CD4-positive, alpha-beta T cell treated with Interleukin-1 beta for 1 hour (primary cell): Measurements from ENCODE around the gene SPNS1.
"Not testable (repeated sequence)": the region's sequence is repeated elsewhere in the genome, so short reads cannot be mapped to it uniquely, and the experiment has no call there.

Experiments used
- DNase-seq, 2 donors: peaks; one replicate each; pipeline ENCODE4 v3.0.0-alpha.2; 2020 to 2022

SPNS1 gene

DNA sequence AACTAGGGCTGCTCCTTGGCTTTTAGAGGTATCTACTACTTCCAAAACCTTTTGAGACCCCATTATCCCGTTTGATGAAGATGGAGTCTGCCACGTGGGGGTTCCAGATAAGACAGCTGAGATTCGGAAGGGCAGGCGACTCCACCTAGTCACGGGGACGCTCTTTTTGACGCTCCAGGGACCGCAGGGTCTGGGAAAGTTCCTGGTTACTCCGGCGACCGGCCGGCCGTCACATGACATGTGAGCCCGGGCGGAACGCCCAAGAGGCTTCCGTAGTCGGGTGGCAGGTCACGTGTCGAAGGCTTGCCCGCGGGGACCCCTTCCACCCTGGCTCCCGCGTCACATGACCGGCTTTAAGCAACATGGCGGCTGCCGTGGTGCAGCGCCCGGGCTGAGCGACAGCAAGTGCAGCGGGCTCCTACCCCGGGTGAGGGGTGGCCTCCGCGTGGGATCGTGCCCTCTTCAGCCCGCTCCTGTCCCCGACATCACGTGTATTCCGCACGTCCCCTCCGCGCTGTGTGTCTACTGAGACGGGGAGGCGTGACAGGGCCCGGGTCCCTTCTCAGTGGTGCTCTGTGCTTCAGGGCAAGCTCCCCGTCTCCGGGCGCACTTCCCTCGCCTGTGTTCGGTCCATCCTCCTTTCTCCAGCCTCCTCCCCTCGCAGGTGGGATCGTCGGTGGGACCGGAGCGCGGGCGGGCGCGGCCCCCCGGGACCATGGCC, at the start of gene SPNS1:
Gene SPNS1 (plus strand): TSS at position 342 of the 721 bp plus-strand sequence. CDS start 374 bp downstream, at position 716.
- DNase-seq = peak; percentile 92 to 95

GRCh38 chr16:28925386-28926228, 49.0 kb upstream of the SPNS1 start:
- DNase-seq = peak; percentile 82 to 83

GRCh38 chr16:28926284-28926683, 48.3 kb upstream of the SPNS1 start:
- DNase-seq = not testable (repeated sequence)

- DNase-seq = no peak
Measured at GRCh38 chr16:28927815-28928214, 46.8 kb upstream of the SPNS1 start.

- no peak for DNase-seq
Measured at GRCh38 chr16:28930203-28930602, 44.4 kb upstream of the SPNS1 start.

DNA sequence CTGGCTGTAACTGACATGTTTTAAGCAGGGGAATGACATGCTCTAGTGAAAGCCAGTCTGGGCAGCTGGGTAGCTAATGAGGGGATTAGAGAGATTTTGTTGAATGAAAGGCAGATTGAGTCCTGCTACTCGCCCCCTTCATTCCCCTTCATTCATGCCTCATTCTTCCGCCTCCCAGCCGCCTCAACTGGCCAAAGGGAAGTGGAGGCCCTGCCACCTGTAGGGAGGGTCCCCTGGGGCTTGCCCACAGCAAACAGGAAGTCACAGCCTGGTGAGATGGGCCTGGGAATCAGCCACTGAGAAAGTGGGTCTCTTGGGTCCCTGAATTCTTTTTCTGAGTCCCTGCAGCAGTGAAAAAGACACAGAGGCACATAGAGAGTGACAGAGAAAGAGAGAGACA, 43.9 kb upstream of the SPNS1 start:
- peak in 1 of 2 donors; percentile 61 for DNase-seq

- DNase-seq = peak in 1 of 2 donors; percentile 11
Measured at GRCh38 chr16:28931801-28932225, 42.8 kb upstream of the SPNS1 start, which contains the start of gene CD19. Gene CD19 (plus strand): TSS chr16:28931971. CDS start chr16:28932001, 30 bp downstream.

DNA sequence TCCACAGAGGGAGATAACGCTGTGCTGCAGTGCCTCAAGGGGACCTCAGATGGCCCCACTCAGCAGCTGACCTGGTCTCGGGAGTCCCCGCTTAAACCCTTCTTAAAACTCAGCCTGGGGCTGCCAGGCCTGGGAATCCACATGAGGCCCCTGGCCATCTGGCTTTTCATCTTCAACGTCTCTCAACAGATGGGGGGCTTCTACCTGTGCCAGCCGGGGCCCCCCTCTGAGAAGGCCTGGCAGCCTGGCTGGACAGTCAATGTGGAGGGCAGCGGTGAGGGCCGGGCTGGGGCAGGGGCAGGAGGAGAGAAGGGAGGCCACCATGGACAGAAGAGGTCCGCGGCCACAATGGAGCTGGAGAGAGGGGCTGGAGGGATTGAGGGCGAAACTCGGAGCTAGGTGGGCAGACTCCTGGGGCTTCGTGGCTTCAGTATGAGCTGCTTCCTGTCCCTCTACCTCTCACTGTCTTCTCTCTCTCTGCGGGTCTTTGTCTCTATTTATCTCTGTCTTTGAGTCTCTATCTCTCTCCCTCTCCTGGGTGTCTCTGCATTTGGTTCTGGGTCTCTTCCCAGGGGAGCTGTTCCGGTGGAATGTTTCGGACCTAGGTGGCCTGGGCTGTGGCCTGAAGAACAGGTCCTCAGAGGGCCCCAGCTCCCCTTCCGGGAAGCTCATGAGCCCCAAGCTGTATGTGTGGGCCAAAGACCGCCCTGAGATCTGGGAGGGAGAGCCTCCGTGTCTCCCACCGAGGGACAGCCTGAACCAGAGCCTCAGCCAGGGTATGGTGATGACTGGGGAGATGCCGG, 42.0 kb upstream of the SPNS1 start:
- no peak for DNase-seq

DNA sequence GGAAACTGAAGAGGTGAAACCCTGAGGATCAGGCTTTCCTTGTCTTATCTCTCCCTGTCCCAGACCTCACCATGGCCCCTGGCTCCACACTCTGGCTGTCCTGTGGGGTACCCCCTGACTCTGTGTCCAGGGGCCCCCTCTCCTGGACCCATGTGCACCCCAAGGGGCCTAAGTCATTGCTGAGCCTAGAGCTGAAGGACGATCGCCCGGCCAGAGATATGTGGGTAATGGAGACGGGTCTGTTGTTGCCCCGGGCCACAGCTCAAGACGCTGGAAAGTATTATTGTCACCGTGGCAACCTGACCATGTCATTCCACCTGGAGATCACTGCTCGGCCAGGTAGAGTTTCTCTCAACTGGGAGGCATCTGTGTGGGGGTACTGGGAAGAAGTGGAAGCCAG, 41.4 kb upstream of the SPNS1 start:
- no peak for DNase-seq

GRCh38 chr16:28935346-28935745, 39.2 kb upstream of the SPNS1 start:
- DNase-seq = no peak

- peak; percentile 88 to 89 for DNase-seq
Measured at GRCh38 chr16:28935924-28936783, 38.4 kb upstream of the SPNS1 start.

DNA sequence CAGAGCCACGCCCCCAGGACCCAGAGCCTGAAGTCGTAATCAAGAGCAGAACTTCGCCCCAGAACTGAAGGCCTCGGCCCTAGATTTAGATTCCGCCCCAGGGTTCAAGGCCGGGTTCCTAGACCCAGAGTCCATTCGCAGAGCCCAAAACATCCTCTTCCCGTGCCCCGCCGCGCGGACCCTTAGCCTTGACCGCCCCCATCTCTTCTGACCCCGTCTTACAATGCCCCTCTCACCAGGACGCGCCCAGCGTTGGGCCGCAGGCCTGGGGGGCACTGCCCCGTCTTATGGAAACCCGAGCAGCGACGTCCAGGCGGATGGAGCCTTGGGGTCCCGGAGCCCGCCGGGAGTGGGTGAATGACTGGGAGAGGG, 37.8 kb upstream of the SPNS1 start:
- DNase-seq = no peak

DNA sequence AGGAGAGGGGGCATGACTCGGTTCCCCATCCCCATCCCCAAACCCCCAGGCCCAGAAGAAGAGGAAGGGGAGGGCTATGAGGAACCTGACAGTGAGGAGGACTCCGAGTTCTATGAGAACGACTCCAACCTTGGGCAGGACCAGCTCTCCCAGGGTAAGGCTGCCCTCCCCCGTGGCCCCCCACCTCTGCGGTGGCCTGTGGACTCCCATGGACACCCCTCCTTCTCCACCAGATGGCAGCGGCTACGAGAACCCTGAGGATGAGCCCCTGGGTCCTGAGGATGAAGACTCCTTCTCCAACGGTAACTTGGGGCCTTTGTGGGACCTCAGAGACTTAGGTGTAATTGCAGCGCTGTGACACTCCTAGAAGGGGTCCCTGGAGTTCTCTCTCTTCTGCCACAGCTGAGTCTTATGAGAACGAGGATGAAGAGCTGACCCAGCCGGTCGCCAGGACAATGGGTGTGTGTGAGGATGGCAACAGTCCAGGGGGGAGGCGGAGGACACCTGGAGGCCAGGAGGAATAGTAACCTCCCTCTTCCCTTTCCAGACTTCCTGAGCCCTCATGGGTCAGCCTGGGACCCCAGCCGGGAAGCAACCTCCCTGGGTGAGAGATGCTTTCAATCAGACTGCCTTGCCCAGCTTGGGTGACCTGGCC, 37.2 kb upstream of the SPNS1 start:
- no peak for DNase-seq

GRCh38 chr16:28938721-28939120, 35.9 kb upstream of the SPNS1 start:
- DNase-seq = no peak

DNA sequence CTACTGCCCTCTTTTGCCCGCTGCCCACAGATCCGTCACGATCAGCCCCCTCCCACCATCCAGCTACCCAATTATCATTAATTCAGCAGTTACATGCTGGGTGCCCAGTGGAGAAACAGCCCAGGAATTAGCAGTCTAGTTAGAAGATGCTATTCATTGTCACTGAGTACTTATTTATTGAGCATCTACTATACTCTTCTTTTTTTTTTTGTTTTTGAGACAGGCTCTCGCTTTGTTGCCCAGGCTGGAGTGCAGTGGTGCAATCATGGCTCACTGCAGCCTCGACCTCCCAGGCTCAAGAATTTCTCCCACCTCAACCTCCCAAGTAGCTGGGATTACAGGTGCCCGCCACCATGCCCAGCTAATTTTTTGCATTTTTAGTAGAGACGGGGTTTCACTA, 34.8 kb upstream of the SPNS1 start:
- DNase-seq = not testable (repeated sequence)

DNA sequence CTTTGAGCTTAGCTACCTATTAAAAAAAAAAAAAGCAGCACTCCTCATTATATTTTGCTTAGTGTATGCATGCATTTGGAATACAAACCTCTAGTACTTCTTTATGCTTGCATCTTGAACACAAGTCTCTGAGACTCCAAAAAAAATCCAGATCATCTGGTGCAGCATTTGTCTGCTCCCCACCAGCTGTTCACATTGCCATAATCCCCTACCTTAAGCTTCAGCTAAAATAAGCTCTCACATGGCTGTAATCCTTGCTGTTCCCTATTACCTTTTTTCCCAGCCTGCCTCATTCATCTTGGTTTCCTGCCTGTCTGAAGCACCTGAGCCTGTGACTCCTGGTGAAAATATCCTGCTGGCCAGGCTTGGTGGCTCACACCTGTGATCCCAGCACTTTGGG, 31.3 kb upstream of the SPNS1 start:
- no peak for DNase-seq

- no peak for DNase-seq
Measured at GRCh38 chr16:28946681-28947080, 27.9 kb upstream of the SPNS1 start.

DNA sequence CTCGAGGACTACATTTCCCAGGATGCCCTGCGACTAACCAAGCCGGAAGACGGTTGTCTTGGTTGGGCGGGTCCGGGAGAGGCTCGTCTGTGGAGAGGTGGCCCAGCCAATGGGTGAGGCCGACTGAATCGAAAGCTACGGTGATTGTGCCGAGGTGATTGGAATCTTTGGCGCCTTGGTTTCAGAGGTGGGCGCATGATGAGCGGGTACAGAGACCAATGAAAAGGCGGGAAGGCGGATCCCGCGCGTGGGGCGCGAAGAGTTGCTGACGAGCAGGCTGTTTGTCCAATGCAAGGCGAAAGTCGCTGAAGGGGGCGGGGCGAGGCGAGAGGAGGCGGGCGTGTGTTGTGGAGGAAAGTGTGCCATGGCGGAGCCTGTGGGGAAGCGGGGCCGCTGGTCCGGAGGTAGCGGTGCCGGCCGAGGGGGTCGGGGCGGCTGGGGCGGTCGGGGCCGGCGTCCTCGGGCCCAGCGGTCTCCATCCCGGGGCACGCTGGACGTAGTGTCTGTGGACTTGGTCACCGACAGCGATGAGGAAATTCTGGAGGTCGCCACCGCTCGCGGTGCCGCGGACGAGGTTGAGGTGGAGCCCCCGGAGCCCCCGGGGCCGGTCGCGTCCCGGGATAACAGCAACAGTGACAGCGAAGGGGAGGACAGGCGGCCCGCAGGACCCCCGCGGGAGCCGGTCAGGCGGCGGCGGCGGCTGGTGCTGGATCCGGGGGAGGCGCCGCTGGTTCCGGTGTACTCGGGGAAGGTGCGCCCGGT, 23.7 kb upstream of the SPNS1 start, which contains the start of gene NFATC2IP:
Gene NFATC2IP (plus strand): TSS at position 290 of the 762 bp plus-strand sequence. CDS start 75 bp downstream, at position 365.
- peak; percentile 100 for DNase-seq

DNA sequence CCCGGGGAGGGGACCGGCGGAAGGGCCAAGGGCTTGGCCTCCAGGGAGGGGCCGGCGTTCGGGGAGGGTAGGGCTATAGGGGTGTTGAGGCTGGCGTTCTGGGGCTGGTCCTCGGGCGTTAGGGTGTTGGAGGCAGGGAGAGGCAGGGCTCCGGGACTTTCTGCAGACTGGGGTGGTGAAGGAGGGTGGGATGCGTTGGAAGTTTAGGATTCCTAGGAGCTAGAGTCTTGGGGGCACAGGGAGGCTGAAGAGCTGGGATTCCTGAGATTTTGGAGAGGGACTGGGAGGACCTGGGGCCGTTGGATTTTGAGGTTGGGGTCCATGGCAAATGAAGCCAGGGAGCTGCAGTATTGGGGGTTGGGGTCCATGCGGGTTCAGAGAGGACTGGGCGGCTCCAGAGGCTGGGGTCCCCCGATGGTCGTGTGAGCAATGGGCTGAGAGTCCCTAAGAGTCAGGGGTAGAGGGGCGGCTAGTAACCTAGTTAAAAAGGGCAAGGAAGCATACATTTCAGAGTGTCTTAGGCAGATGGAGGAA, 23.1 kb upstream of the SPNS1 start:
- DNase-seq = no peak

DNA sequence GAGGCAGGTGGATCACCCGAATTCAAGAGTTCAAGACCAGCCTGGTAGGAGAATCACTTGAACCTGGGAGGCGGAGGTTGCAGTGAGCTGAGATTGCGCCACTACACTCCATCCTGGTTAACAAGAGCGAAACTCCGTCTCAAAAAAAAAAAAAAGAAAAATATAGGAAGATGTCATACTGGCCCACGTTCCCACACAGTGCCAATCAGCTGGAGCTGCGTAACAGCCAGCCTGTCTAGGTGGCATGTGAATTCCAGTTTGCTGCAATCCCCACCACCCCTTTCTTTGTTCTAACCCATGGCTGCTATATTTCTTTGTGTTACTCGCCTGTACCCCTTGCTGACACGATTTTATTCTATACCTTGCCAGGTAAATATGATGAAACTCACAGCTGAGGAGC, 16.4 kb upstream of the SPNS1 start:
- no peak for DNase-seq
